Hematopoietic multipotent progenitor cell treated with erythropoietin and hydrocortisone succinate and interleukin-3 and kit ligand, for 17 days (in vitro differentiated cells): ENCODE results near the gene GINS2.

Experiments used
- DNase-seq: peaks from one replicate; pipeline ENCODE4 v3.0.0-alpha.2; 2015; ENCODE audit warnings: low spot score

The GINS2 gene

GRCh38 chr16:85667261-85667660 lies 21.5 kb downstream of the GINS2 start:
- DNase-seq: no peak

GRCh38 chr16:85665929-85666328 lies 22.8 kb downstream of the GINS2 start:
- no peak for DNase-seq

GRCh38 chr16:85665373-85665740 lies 23.4 kb downstream of the GINS2 start:
- no peak for DNase-seq

- no peak for DNase-seq
Measured at GRCh38 chr16:85664580-85665372, 24.0 kb downstream of the GINS2 start.

GRCh38 chr16:85663891-85664321 lies 24.8 kb downstream of the GINS2 start:
- DNase-seq: no peak

- DNase-seq: no peak
Measured at GRCh38 chr16:85662976-85663830, 25.6 kb downstream of the GINS2 start.

- no peak for DNase-seq
Measured at GRCh38 chr16:85662482-85662812, 26.3 kb downstream of the GINS2 start.

GRCh38 chr16:85661740-85662481 lies 26.8 kb downstream of the GINS2 start:
- DNase-seq: no peak

- DNase-seq: no peak
Measured at GRCh38 chr16:85660843-85661739, 27.7 kb downstream of the GINS2 start.

- DNase-seq: peak; percentile 78
Measured at GRCh38 chr16:85659805-85660511, 28.8 kb downstream of the GINS2 start.

GRCh38 chr16:85659336-85659735 lies 29.4 kb downstream of the GINS2 start:
- DNase-seq: no peak

GRCh38 chr16:85658504-85659326 lies 30.0 kb downstream of the GINS2 start:
- DNase-seq: no peak

- DNase-seq: no peak
Measured at GRCh38 chr16:85657996-85658395, 30.8 kb downstream of the GINS2 start.

- DNase-seq: no peak
Measured at GRCh38 chr16:85657267-85657650, 31.5 kb downstream of the GINS2 start.

- no peak for DNase-seq
Measured at GRCh38 chr16:85656351-85657266, 32.1 kb downstream of the GINS2 start.

- no peak for DNase-seq
Measured at GRCh38 chr16:85655216-85656129, 33.3 kb downstream of the GINS2 start.

- no peak for DNase-seq
Measured at GRCh38 chr16:85654251-85655095, 34.3 kb downstream of the GINS2 start.
